ENCODE data around the gene SPINK13.
"Not testable (repeated sequence)": the region's sequence is repeated elsewhere in the genome, so short reads cannot be mapped to it uniquely, and the experiment has no call there.

Gene SPINK13

DNA sequence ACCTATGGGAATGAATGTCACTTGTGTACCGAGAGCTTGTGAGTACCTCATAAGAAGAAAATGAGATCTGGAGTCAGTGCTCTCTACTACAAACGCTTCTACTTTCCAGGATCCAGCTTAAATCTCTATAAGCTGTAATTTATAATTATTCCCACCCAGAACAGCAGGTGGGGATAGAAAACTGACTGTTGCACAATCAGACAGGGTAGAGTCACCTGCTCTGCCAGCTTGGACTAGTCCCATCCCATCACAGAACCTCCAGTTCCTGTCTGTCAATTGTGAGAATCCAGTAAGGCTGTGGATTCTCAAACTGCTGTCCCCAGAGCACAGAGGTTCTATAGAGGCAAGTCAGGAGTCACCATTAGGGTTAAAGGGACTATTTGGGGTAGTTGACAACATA is 45.6 kb downstream of the SPINK13 start:
- no peak for DNase-seq

DNA sequence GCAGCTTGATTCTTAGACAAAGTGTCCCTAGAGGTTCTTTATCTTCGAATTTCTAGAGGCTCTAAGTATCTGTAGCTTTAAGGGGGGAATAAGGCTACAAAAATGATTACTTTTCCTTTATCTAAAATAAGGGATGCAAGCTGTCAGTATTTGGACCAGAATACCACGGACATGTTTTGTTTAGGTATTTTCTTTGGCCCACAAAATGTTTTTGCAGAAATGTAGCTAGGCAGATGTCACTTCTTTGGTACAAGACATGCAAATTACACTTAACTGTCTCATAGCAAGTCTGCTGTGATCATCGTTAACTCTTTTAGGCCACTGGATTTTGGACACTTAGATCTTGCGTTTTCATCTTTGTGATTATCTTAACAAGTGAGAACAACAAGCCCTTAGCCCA is 46.1 kb downstream of the SPINK13 start:
- no peak for DNase-seq

DNA sequence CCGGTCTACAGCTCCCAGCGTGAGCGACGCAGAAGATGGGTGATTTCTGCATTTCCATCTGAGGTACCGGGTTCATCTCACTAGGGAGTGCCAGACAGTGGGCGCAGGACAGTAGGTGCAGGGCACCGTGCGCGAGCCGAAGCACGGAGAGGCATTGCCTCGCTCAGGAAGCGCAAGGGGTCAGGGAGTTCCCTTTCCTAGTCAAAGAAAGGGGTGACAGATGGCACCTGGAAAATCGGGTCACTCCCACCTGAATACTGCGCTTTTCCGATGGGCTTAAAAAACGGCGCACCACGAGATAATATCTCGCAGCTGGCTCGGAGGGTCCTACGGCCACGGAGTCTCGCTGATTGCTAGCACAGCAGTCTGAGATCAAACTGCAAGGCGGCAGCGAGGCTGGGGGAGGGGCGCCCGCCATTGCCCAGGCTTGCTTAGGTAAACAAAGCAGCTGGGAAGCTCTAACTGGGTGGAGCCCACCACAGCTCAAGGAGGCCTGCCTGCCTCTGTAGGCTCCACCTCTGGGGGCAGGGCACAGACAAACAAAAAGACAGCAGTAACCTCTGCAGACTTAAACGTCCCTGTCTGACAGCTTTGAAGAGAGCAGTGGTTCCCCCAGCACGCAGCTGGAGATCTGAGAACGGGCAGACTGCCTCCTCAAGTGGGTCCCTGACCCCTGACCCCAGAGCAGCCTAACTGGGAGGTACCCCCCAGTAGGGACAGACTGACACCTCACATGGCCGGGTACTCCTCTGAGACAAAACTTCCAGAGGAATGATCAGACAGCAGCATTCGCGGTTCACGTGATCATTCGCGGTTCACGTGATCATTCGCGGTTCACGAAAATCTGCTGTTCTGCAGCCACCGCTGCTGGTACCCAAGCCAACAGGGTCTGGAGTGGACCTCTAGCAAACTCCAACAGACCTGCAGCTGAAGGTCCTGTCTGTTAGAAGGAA is 51.7 kb downstream of the SPINK13 start:
- DNase-seq: not testable (repeated sequence)

DNA sequence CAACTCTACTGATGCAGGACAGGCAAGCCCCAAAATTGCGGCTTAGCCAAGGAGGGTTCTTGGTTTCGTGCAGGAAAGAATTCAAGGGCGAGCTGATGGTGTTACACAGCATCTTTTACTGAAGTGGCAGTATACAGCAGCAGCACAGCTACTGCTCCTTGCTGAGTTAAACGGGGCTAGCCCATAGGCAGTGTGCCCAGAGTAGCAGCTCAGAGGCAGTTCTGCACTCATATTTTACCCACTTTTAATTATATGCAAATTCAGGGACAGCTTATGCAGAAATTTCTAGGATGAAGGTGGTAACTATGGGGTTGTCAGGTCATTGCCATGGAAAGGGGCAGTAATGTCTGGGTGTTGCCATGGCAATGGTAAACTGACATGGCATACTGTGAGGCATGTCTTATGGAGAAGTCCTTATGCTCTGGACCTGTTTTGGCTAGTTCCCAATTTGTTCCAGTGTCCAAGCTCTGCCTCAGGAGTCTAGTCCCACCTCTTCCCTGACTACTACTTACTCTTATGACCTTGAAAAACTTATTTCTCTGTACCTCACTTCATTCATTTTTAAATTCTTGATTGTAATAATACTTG is 64.8 kb downstream of the SPINK13 start:
- no peak for DNase-seq

GRCh38 chr5:148335259-148335658 is 66.7 kb downstream of the SPINK13 start, which contains the start of gene SPINK9:
Gene SPINK9 (plus strand): TSS chr5:148335559. CDS start chr5:148335614, 55 bp downstream.
- no peak for DNase-seq
